ENCODE data around the gene FAM167B.

DNA sequence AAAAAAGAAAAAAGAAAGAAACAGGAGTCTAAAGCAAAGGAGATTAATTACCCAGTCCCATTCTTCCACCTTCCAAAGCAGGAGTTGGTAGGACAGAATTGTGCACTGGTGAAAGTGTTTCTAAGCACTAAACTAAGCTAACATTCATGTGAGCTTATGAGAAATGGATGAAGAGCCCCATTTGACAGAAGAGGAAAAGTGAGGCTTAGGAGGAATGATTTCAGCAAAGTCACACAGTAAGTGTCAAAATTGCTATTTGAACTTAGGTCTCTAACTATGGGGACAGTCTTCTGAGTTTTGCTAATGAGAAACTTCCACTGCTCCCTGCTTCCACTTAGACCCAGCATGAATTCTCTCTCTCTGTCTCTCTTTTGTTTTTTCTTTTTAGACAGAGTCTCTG lies 22.7 kb downstream of the FAM167B start:
- TF ChIP-seq TEAD4 (IDR thresholded peaks at IDR 0.05) (no peak), TCF12 (IDR thresholded peaks at IDR 0.05; ENCODE audit: low read depth) (no peak), RAD21 (IDR thresholded peaks at IDR 0.05; ENCODE audit: low read depth) (no peak)
- TF ChIP-seq, protein P1, sequence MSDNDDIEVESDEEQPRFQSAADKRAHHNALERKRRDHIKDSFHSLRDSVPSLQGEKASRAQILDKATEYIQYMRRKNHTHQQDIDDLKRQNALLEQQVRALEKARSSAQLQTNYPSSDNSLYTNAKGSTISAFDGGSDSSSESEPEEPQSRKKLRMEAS (IDR thresholded peaks at IDR 0.05) = no peak

Data from Ishikawa (cell line).